ENCODE measurements around the gene LDLRAD3. TPM values are rescaled to one million over a fixed set of nuclear protein-coding genes. Genes with fewer than 3 reads are reported as not detected.

LDLRAD3 gene
- polyA plus RNA-seq, 3 donors = 7.3 to 14.1 (median 10.4) TPM

DNA sequence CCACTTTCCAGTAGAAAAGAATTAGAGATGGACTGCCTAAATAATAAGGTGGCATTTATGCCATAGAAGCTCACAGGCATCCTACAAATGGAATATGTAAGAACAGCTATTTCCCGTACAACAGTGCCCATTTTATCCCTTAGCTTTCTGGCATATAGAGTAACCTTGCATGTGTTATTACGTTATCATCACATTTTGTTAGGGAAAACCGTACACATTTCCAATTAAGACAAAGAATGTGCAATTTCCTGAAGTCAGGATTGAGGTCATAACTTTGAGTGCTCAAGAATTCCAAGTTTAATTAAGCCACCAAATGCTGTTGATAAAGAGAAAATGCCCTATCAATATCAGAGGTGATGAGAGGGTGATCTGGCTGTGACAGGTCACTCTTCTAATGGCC lies 58.9 kb downstream of the LDLRAD3 start:
- no peak overlapping the region for H3K27ac ChIP-seq (ENCODE audit: low read depth in 1 of 2, low read length in 2 of 2)
- WGBS (ENCODE audit: insufficient coverage) = no CpG with 5 or more reads among the region's 3 CpGs
- TF ChIP-seq, protein P1, sequence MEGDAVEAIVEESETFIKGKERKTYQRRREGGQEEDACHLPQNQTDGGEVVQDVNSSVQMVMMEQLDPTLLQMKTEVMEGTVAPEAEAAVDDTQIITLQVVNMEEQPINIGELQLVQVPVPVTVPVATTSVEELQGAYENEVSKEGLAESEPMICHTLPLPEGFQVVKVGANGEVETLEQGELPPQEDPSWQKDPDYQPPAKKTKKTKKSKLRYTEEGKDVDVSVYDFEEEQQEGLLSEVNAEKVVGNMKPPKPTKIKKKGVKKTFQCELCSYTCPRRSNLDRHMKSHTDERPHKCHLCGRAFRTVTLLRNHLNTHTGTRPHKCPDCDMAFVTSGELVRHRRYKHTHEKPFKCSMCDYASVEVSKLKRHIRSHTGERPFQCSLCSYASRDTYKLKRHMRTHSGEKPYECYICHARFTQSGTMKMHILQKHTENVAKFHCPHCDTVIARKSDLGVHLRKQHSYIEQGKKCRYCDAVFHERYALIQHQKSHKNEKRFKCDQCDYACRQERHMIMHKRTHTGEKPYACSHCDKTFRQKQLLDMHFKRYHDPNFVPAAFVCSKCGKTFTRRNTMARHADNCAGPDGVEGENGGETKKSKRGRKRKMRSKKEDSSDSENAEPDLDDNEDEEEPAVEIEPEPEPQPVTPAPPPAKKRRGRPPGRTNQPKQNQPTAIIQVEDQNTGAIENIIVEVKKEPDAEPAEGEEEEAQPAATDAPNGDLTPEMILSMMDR (IDR thresholded peaks at IDR 0.05) = no peak
- Mint-ChIP-seq H3K4me1 (peaks cover 8% of the 10 kb centered on the region), H3K27me3 (ENCODE audit: low read depth in 3 of 3) (peaks cover 0 to 1% (median 0%) of the 10 kb centered on the region in 3 donors), H3K4me3 (no peak overlapping the region), H3K9me3 (peaks cover 13 to 23% (median 20%) of the 10 kb centered on the region in 7 donors), H3K27ac (no peak overlapping the region), H3K36me3 (peaks cover 10% of the 10 kb centered on the region in 2 donors)
- no peak overlapping the region for H3K4me2 ChIP-seq (replicated peaks; ENCODE audit: extremely low read depth, low read length, poor library complexity, severe bottlenecking)
- peaks cover 11 to 15% of the 10 kb centered on the region in 2 donors for H3K9me3 ChIP-seq (replicated peaks in 1 of 2; ENCODE audit: control insufficient read depth in 1 of 2, insufficient read depth in 1 of 2, low read length in 2 of 2)
- DNase-seq = no peak
- no peaks in the 10 kb centered on the region for H3K79me2 ChIP-seq (ENCODE audit: insufficient read depth, low read length)
- peaks cover 8% of the 10 kb centered on the region for H4K20me1 ChIP-seq (ENCODE audit: insufficient read depth, low read length)
- peaks cover 0 to 7% of the 10 kb centered on the region in 2 donors for H3K36me3 ChIP-seq (replicated peaks in 1 of 2; ENCODE audit: control insufficient read depth in 1 of 2, insufficient read depth in 2 of 2, low read length in 2 of 2)
- intact Hi-C loops (cut with micrococcal nuclease) = no loop called here
- H3K4me3 ChIP-seq (replicated peaks in 1 of 3; ENCODE audit: low read depth in 2 of 3, low read length in 3 of 3) = no peak overlapping the region
- no peaks in the 10 kb centered on the region for H3K27me3 ChIP-seq (ENCODE audit: control insufficient read depth in 2 of 2, insufficient read depth in 2 of 2, low read length in 2 of 2)
- H3K4me1 ChIP-seq (ENCODE audit: control insufficient read depth in 1 of 2, insufficient read depth in 2 of 2, low read length in 2 of 2) = no peaks in the 10 kb centered on the region
- H3K9ac ChIP-seq (ENCODE audit: insufficient read depth, low read length, poor library complexity, severe bottlenecking) = no peak overlapping the region
- H2AFZ ChIP-seq (ENCODE audit: insufficient read depth, low read depth, low read length, poor library complexity, severe bottlenecking) = no peak overlapping the region

DNA sequence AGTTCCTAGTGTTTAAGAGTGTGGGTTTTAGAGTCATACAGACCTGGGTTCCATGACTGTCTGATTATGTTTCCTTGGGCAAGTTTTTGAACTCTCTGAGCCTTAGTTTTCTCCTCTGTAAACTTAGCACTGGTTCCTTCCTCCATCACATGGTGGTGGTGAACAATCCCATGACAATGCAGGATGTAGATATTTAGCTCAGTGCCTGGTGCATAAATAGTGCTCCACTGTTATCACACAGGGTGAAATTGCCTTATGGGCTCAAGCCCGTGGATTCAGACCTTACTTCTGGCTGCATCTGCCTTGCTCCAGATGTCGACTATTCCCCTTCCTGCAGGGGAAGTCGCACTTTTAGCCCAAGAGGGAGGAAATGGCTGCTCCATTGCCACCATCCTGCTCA lies 62.7 kb downstream of the LDLRAD3 start:
- Histone ChIP-seq H3K36me3 (replicated peaks in 1 of 2; ENCODE audit: control insufficient read depth in 1 of 2, insufficient read depth in 2 of 2, low read length in 2 of 2) (peaks cover 0 to 7% of the 10 kb centered on the region in 2 donors), H4K20me1 (ENCODE audit: insufficient read depth, low read length) (peaks cover 12% of the 10 kb centered on the region), H3K4me2 (replicated peaks; ENCODE audit: extremely low read depth, low read length, poor library complexity, severe bottlenecking) (no peak overlapping the region), H3K79me2 (ENCODE audit: insufficient read depth, low read length) (no peaks in the 10 kb centered on the region), H3K4me1 (ENCODE audit: control insufficient read depth in 1 of 2, insufficient read depth in 2 of 2, low read length in 2 of 2) (no peaks in the 10 kb centered on the region), H3K27ac (ENCODE audit: low read depth in 1 of 2, low read length in 2 of 2) (no peak overlapping the region), H3K9me3 (replicated peaks in 1 of 2; ENCODE audit: control insufficient read depth in 1 of 2, insufficient read depth in 1 of 2, low read length in 2 of 2) (peaks cover 11 to 15% of the 10 kb centered on the region in 2 donors), H3K27me3 (ENCODE audit: control insufficient read depth in 2 of 2, insufficient read depth in 2 of 2, low read length in 2 of 2) (no peaks in the 10 kb centered on the region), H2AFZ (ENCODE audit: insufficient read depth, low read depth, low read length, poor library complexity, severe bottlenecking) (no peak overlapping the region), H3K9ac (ENCODE audit: insufficient read depth, low read length, poor library complexity, severe bottlenecking) (no peak overlapping the region), H3K4me3 (replicated peaks in 1 of 3; ENCODE audit: low read depth in 2 of 3, low read length in 3 of 3) (no peak overlapping the region)
- H3K9me3 Mint-ChIP-seq = peaks cover 13 to 23% (median 17%) of the 10 kb centered on the region in 7 donors
- H3K27me3 Mint-ChIP-seq (ENCODE audit: low read depth in 3 of 3) = no peaks in the 10 kb centered on the region
- intact Hi-C loops (cut with micrococcal nuclease) = no loop called here
- H3K36me3 Mint-ChIP-seq = peaks cover 7 to 10% of the 10 kb centered on the region in 2 donors
- peaks cover 8% of the 10 kb centered on the region for H3K4me1 Mint-ChIP-seq
- no peak overlapping the region for H3K4me3 Mint-ChIP-seq
- 75% methylated on average over 3 of the region's 3 CpGs for WGBS (ENCODE audit: insufficient coverage)
- TF ChIP-seq, protein P1 (IDR thresholded peaks at IDR 0.05) = no peak
- DNase-seq = no peak
- H3K27ac Mint-ChIP-seq = peak overlapping the region in 1 of 7 donors; percentile 21
